ENCODE results near the gene STX8. TPM values are rescaled to one million over a fixed set of nuclear protein-coding genes. Genes with fewer than 3 reads are reported as not detected.

STX8 gene
- polyA plus RNA-seq, 1 experiment, result 44.7 TPM

GRCh38 chr17:9431620-9432019, 144.0 kb downstream of the STX8 start:
- Histone ChIP-seq H3K4me3 (ENCODE audit: low read depth, low read length) (no peak overlapping the region), H3K36me3 (ENCODE audit: control insufficient read depth, insufficient read depth, low read length) (no peaks in the 10 kb centered on the region), H3K27me3 (ENCODE audit: control insufficient read depth, insufficient read depth, low read length) (no peaks in the 10 kb centered on the region)
- DNase-seq (ENCODE audit: low read depth), result no peak
- TF ChIP-seq CTCF (IDR thresholded peaks at IDR 0.05; ENCODE audit: insufficient read depth, low read depth, low read length), result no peak
- CTCF ChIA-PET, result no interaction called here
- POLR2A ChIA-PET, result no interaction called here

DNA sequence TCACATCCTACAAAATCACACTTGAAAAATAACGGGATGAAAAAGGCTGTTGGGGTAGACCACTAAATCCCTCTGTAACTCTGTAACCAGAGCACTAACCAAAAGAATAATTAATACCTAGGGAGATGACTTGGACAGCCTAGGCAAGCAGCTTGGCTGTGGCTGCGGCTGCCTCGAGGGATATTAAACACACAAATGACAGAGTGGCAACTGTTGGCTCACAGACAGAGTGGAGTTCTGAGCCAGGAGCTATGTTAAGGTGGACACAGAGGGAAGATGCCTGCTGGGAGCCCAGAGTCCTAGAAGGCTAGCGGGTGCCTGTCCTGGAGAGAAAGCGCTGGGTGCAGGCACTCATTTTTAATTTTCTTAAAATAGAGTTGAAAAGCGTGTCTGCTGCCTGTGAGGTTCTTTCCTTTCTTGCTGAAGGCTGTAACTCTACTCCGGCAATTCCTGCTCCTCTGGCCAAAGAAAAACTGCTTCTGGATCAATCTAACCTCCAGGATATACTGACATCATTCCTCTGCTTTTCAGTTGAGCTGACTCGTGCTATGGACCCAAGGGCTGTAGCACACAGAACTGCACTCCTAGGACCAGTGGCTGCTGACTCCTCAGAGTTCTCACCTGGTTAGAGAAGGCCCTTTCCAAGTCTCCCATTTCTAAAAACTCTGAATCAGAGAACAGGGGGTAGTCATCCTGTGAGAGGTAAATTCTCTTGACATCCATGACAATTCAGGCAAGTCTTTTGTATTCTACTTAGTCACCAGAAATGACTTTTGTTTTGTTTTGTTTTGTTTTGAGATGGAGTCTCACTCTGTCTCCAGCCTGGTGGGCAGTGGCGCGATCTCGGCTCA, 147.9 kb downstream of the STX8 start:
- DNase-seq (ENCODE audit: low read depth), result no peak

DNA sequence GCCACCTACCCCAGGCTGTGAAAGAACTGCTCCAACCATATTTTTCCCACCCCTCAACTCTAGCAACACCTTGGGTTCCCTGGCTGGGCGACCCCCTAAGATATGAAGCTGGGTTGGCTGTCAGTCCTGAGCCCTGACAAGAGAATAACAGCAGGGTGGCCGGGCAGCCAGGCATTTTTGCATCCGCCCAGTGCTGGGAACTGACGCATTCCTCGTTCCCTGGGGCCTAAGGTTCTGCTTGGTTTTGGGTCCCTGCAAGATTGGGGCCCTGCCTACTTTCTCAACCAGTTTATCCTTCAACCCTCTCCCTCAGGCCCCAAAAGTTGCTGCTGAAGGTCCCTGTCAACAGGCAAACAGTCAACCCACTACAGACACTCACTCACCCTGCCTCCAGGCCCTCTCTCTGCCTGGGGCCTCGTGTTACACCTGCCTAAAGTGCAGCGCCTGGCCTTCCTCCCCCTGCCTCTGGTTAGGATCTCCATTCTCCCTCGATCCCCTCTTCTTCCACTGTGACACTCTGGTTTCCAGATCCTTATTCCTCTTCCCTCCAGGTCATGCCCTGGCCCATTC, 151.5 kb downstream of the STX8 start:
- CTCF ChIA-PET, result no interaction called here
- POLR2A ChIA-PET, result no interaction called here
- no peak for DNase-seq (ENCODE audit: low read depth)
- H3K36me3 ChIP-seq (ENCODE audit: control insufficient read depth, insufficient read depth, low read length), result no peaks in the 10 kb centered on the region
- H3K27me3 ChIP-seq (ENCODE audit: control insufficient read depth, insufficient read depth, low read length), result no peaks in the 10 kb centered on the region
- no peak for TF ChIP-seq CTCF (IDR thresholded peaks at IDR 0.05; ENCODE audit: insufficient read depth, low read depth, low read length)
- H3K4me3 ChIP-seq (ENCODE audit: low read depth, low read length), result no peak overlapping the region

More for the DNA sequence above, 147.9 kb downstream of the STX8 start:
- no peak for TF ChIP-seq CTCF (IDR thresholded peaks at IDR 0.05; ENCODE audit: insufficient read depth, low read depth, low read length)
- ChIA-PET CTCF (no interaction called here), POLR2A (no interaction called here)
- Histone ChIP-seq H3K36me3 (ENCODE audit: control insufficient read depth, insufficient read depth, low read length) (no peaks in the 10 kb centered on the region), H3K4me3 (ENCODE audit: low read depth, low read length) (no peak overlapping the region), H3K27me3 (ENCODE audit: control insufficient read depth, insufficient read depth, low read length) (no peaks in the 10 kb centered on the region)

- POLR2A ChIA-PET, result no interaction called here
Observed at GRCh38 chr17:9421525-9421924, 154.1 kb downstream of the STX8 start.

More at GRCh38 chr17:9421525-9421924, 154.1 kb downstream of the STX8 start:
- H3K27me3 ChIP-seq (ENCODE audit: control insufficient read depth, insufficient read depth, low read length), result no peaks in the 10 kb centered on the region
- no peak for TF ChIP-seq CTCF (IDR thresholded peaks at IDR 0.05; ENCODE audit: insufficient read depth, low read depth, low read length)
- no peaks in the 10 kb centered on the region for H3K36me3 ChIP-seq (ENCODE audit: control insufficient read depth, insufficient read depth, low read length)
- CTCF ChIA-PET, result no interaction called here
- DNase-seq (ENCODE audit: low read depth), result no peak
- H3K4me3 ChIP-seq (ENCODE audit: low read depth, low read length), result no peak overlapping the region
